NCI-H1417 treated with DMSO at 0.1 percent for 48 hours (cell line): Measurements from ENCODE around the gene UGT1A10.
"Not testable (repeated sequence)": the region's sequence is repeated elsewhere in the genome, so short reads cannot be mapped to it uniquely, and the experiment has no call there.

Source experiments
- DNase-seq: peaks from one replicate; lab custom pipeline; 2025; lab: John Stamatoyannopoulos, UW

UGT1A10 gene

DNA sequence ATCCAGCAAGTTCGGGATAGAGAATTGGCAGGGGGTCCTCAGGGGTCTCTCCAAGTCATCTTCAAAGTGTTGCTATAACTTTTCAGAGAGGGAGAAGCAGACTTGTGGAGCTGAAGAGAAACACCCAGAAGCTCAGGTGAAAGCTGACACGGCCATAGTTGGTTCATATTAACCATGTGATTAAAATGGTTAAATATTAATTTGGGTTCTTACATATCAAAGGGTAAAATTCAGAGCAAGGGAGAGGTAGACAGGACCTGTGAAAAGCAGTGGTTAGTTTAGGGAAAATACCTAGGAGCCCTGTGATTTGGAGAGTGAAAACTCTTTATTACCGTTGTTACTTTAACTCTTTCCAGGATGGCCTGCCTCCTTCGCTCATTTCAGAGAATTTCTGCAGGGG lies 56.4 kb downstream of the UGT1A10 start, which contains the start of gene UGT1A6:
UGT1A6 (plus strand) TSS at position 243 of the 400 bp plus-strand sequence; CDS start at position 358, 115 bp downstream.
- no peak for DNase-seq

DNA sequence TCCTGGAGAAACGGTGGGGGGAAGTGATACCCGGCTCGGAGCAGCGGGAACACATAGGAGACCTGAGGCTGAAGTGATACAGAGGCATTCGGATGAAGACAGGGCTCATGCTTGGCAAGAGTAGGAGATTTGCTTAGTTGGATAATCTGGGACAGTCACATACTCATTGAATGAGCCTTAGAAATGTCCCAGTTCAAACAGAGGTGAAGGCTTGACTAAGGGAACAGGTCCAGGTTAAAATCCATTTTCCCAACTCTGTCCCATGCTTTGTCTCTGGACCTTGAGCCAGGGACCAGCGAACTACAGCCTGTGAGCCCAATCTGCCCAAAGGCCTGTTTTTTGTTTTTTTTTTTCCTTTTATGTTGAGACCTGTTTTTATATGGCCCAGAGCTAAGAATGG lies 57.7 kb downstream of the UGT1A10 start:
- DNase-seq = no peak

DNA sequence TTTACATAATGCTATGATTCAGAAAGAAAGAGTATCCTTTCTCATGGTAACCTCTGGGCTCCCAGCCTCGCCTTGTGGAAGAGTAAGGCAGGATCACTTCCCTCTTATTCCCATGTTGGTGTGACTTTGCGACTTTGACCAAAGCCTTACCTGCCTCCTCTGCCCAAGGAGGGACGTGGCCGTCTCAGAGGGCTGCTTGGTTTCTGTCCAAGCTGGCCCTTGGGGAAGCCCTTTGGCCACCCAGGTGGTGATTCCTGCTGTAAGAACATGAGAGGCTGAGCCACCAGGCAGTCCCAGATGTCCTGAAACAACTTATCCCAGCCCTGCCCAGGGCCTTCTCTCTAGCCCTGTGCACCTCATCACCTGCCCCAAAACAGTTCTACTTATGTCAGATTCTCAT lies 62.5 kb downstream of the UGT1A10 start:
- DNase-seq = no peak

DNA sequence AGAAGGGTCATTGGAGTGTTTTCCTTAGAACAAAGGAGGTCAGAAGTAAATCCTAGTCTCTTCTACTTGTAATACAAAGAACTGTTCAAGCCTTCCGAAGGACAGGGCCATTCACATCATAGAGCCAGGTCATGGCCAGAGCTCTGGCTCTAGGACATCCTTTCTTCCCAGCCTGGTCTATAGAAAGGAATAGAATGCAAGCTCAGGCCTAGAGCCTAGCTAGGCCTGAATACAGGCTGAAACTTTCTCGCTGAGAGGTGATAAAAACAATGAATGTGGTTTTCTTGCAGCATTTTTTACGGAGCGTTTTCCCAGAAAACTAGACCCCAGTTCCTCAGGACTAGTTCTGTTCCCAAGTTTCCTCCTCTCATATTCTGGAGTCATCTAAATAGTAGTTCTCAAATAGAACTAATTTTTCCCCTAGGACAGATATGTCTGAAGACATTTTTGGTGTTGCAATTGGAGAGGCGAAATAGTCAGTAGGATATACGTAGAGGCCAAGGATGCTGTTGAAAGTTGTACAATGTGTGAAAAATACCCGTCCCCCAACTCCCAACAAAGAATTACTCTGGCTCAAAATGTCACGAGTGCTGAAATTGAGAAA lies 63.3 kb downstream of the UGT1A10 start:
- no peak for DNase-seq

DNA sequence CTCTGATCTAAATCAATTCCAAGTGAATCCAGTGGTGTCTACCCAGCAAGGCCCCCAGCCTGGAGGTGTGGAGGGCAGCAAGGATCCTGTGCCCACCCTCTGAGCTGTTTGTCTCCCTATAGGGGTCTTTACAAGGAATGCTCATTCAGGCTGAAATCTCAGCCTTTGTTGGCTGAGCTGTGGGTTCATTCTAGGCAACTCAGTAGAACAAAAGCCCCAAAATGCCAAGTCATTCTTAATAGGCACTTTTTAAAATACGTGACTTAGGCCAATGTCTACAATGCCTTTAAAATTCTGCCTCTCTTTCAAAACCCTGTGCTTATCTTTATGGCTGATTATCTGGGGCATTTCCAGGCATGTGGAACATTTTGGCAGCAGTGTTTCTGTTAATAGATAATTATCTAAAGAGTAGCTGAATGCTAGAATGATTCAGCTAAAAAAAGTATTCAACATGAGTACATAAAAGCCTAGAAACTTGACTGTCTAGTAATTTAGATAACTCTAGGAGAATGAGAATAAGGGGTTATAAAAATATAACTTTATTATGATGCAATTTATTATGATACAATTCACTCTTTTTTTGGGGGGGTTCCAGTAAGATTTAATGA lies 63.9 kb downstream of the UGT1A10 start:
- DNase-seq = no peak

DNA sequence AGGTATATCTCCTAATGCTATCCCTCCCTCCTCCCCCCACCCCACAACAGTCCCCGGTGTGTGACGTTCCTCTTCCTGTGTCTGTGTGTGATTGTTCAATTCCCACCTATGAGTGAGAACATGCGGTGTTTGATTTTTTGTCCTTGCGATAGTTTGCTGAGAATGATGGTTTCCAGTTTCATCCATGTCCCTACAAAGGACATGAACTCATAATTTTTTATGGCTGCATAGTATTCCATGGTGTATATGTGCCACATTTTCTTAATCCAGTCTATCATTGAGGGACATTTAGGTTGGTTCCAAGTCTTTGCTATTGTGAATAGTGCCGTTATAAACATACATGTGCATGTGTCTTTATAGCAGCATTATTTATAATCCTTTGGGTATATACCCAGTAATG lies 64.6 kb downstream of the UGT1A10 start:
- not testable (repeated sequence) for DNase-seq

DNA sequence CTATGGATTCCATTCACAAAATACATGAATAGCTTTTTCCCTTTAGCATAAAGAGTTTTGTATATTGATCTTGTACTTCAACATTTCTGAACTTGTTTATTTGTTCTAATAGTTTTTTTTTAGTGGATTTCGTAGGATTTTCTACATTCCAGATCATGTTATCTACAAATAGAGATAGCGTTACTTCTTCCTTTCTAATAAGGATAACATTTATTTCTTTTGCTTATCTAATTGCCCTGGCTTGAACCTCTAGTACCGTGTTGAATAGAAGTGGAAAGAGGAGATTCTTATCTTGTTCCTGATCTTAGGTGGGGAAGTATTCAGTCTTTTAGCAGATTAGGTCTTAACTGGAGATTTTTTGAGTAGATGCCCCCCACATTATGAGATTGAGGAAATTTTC lies 66.0 kb downstream of the UGT1A10 start:
- no peak for DNase-seq

DNA sequence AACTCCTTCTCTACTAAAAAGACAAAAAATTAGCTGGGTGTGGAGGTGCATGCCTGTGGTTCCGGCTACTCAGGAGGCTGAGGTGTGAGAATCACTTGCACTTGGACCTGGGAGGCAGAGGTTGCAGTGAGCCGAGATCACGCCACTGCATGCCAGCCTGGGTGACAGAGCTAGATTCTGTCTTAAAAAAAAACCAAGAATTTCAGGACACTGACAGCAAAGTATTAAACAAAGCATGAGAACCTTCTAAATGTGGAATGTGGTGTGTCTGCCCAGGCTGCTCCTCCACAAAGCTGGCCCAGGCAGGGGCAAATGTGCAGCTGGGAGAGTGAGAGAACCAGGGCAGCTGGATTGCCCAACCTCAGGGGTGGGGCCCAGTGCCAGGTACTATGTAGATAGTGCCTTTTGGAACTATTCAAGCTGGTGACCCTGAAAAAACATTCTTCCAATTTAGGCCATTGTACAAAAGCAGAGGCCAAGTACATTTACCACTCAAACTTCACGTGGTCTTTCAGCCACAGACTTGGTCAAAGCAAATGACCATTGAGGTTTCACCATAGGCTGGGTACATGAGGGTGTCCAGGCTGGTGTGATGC lies 69.8 kb downstream of the UGT1A10 start:
- no peak for DNase-seq

DNA sequence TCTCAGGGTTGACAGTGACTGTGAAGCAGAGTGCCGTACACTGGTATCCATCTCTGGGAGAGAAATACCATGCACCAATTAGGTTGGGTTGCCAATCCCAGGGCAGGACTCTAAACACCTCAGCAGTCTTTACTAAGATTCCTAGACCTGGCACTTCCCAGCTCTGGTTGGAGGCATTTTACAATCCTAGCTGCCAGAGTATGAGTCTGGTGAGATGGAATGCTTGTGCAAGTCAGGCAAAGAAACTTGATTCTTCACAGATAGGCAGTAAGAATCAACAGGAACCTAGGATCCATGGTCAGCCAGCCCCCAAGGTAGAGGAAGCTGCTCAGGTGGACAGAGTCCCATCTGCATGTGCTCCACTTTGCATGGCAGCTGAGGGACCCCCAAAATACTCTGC lies 70.5 kb downstream of the UGT1A10 start:
- DNase-seq = no peak

DNA sequence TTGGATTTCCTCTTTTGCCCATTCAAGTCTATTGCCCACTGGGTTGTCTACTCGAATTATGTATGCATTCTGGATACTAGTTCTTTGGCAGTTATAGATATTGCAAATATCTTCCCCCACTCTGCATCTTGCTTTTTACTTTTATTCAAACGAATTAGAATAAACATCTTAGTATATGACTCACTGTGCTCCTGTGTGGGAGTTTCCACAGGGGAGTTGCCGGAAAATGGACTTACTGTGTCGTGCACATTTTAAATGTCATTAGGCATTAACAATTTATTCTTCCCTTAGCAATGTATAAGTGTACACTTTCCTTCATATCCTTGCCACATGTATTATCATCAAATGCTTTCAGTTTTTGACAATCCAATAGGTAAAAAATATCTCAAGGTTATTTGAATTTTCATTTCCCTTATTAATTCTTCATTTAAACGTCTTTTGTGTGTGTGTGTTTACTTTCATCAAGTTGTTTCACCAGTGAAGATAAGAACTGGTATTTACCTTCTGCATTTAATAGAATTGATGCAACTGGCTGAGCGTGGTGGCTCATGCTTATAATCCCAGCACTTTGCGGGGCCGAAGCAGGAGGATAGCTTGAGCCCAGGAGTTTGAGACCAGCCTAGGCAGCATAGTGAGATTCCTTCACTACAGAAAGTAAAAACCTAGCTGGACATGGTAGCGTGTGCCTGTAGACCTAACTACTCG lies 71.8 kb downstream of the UGT1A10 start:
- DNase-seq = no peak

DNA sequence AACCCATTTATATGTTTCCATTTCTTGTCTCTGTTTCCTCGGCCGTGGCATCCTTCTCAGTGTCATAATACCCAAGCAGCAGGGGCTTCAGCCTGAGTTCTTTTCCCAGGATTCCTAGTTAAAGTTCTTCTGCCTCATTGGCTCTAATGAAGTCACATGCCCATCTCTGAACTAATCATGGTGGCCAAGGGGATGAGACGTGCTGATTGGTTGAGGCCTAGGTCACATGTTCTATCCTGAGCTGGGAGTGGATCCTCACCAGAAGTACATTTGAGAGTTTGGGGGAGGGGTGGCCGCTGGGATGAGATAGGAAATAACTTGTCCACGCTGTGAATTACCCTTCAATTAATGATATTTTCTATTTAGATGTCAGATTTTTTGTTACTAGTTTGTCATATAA lies 72.7 kb downstream of the UGT1A10 start:
- DNase-seq = no peak

DNA sequence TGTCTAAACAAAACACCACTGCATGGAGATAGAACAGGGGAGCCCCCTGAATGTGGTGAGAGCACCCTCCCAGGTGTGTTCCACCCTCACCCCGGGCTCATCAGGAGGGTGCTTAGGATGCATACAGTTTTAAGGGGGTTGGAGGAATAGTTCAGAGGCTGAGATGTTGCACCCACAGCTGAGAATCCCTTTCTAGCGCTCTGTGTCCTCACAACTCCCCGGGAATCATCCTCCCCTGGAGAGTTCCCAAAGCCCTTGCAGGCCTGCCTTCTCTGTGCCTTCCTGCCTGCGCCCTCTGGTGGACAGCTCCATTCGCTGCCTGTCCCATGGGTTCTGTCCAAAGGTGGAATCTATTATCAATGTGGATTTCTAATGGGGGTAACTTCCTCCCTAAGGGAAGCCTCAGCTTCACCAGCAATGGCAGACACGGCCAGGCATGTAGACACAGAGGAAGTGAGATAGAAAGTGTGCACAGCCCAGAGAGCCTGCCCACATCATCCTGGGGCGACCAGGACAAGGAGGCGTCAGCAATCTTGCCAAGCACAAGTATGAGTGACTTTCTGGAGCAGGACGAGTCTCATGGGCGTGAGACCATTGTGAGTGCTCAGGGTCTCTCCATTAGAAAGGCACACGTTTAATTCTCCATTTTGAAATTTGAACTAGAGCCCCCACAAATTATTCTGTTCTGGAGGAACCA lies 75.2 kb downstream of the UGT1A10 start:
- peak; percentile 5 for DNase-seq

DNA sequence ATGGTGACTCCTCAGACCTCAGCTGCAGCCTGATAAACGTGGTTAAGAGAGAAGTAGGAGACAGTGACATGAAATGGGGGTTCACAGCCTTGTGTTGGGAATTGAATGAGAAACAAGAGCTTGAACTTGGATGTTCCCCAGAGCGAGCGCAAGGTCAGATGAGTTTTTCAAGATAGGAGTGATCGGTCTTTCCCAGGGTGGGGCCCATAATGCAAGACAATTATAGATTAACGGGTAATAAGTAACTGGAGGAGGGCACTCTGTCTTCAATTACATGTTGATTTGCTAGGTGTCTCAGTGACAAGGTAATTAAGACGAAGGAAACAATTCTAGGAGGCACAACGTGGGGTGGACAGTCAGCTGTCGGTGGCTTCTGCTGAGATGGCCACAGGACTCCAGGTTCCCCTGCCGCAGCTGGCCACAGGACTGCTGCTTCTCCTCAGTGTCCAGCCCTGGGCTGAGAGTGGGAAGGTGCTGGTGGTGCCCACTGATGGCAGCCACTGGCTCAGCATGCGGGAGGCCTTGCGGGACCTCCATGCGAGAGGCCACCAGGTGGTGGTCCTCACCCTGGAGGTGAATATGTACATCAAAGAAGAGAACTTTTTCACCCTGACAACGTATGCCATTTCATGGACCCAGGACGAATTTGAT lies 76.5 kb downstream of the UGT1A10 start, which contains the start of gene UGT1A5:
UGT1A5 (plus strand) TSS at position 297 of the 651 bp plus-strand sequence; CDS start at position 382, 85 bp downstream.
- DNase-seq = no peak

DNA sequence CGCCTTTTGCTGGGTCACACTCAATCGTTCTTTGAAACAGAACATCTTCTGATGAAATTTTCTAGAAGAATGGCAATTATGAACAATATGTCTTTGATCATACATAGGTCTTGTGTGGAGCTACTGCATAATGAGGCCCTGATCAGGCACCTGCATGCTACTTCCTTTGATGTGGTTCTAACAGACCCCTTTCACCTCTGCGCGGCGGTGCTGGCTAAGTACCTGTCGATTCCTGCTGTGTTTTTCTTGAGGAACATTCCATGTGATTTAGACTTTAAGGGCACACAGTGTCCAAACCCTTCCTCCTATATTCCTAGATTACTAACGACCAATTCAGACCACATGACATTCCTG lies 77.0 kb downstream of the UGT1A10 start:
- no peak for DNase-seq

DNA sequence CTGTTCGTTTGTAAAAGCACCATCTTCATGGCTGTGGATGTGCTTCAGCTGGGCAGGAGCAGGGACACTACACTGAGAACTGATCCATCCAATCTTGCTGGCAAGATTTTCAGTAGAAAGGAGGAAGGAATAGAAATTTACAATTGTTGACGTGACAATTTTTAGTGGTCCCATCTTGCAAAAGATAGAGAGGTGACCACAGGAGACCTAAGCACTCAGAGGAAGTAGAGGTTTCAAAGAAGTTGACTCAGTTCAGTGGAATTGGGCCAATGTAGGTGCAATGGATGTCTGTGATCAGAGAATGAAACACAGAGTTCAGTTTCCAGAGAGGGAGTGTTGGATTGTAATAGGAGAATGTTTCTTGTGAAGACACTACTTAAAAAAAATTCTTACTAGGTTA lies 77.9 kb downstream of the UGT1A10 start:
- no peak for DNase-seq

DNA sequence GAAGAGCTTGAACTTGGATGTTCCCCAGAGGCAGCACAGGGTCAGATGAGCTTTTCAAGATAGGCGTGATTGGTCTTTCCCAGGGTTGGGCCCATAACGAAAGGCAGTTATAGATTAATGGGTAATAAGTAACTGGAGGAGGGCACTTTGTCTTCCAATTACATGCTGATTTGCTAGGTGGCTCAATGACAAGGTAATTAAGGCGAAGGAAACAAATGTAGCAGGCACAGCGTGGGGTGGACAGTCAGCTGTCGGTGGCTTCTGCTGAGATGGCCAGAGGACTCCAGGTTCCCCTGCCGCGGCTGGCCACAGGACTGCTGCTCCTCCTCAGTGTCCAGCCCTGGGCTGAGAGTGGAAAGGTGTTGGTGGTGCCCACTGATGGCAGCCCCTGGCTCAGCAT lies 82.3 kb downstream of the UGT1A10 start, which contains the start of gene UGT1A4:
UGT1A4 (plus strand) TSS at position 185 of the 400 bp plus-strand sequence; CDS start at position 270, 85 bp downstream.
- DNase-seq = no peak

DNA sequence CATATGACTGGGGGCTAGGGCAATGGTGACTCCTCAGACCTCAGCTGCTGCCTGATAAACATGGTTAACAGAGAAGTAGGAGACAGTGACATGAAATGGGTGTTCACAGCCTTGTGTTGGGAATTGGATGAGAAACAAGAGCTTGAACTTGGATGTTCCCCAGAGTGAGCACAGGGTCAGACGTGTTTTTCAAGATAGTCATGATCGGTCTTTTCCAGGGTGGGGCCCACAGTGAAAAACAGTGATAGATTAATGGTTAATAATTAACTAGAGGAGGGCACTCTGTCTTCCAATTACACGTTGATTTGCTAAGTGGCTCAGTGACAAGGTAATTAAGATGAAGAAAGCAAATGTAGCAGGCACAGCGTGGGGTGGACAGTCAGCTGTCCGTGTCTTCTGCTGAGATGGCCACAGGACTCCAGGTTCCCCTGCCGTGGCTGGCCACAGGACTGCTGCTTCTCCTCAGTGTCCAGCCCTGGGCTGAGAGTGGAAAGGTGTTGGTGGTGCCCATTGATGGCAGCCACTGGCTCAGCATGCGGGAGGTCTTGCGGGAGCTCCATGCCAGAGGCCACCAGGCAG lies 92.6 kb downstream of the UGT1A10 start, which contains the start of gene UGT1A3:
UGT1A3 (plus strand) TSS at position 320 of the 579 bp plus-strand sequence; CDS start at position 405, 85 bp downstream.
- no peak for DNase-seq

DNA sequence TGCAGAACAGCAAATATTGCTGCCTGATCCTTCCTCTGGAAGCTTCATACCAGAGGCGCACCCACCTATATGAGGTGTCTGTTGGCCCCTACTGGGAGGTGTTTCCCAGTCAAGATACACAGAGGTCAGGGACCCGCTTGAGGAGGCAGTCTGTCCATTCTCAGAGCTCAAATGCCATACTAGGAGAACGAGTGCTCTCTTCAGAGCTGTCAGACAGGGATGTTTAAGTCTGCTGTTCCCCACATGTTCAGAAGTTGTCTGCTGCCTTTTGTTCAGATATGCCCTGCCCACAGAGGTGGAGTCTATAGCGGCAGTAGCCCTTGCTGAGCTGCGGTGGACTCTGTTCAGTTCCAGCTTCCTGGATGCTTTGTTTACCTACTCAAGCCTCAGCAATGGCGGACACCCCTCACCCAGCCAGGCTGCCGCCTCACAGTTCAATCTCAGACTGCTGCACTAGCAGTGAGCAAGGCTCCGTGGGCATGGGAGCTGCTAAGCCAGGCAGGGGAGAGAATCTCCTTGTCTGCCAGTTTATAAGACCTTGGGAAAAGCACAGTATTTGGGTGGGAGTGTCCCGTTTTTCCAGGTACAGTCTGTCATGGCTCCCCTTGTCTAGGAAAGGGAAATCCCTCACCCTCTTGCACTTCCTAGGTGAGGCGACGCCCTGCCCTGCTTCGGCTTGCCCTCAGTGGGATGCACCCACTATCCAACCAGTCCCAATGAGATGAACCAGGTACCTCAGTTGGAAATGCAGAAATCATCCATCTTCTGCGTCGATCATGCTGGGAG lies 100.8 kb downstream of the UGT1A10 start:
- DNase-seq = not testable (repeated sequence)

DNA sequence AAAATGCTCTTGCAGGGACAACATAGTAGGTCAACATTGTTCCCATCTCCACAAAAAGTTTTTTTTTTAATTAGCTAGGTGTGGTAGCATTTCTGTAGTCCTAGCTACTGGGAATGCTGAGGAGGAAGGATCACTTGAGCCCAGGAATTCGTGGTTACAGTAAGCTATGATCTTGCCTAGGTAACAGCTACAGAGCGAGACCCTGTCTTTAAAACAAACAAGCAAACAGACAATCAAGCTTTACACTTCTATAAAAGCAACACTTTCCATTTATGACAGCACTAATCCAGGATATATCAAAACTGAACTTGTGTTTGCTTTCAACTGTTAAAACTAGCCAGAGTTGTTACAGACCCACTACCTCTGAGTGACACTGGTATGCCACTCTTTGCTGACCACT lies 104.6 kb downstream of the UGT1A10 start:
- DNase-seq = no peak
